OCI-LY1 (cell line): ENCODE measurements around the gene ERCC1.
A peak's percentile ranks its signal among the peaks of the same experiment; 100 is the strongest.

Experiments used
- H2AFZ ChIP-seq: fragments of 200-600 bp; sonication (generic), shearing (Covaris generic); 2 replicates; pipeline ENCODE4 v1.6.0; 2014; ENCODE audit warnings: antibody characterized with exemption, mild to moderate bottlenecking, low read length
- H3F3A ChIP-seq: fragments of 200-600 bp; sonication (generic), shearing (Covaris generic); 2 replicates; pipeline ENCODE4 v1.6.0; 2014; ENCODE audit warnings: mild to moderate bottlenecking, antibody characterized with exemption, low read length, moderate library complexity; ENCODE audit not compliant: insufficient read depth
- H3K27ac ChIP-seq: fragments of 200-600 bp; sonication (generic); 2 replicates; pipeline ENCODE4 v1.5.1; 2014; ENCODE audit warnings: low read length, mixed run types, mild to moderate bottlenecking, low read depth; ENCODE audit not compliant: poor library complexity, severe bottlenecking
- H3K27me3 ChIP-seq: fragments of 200-600 bp; sonication (generic); 2 replicates; pipeline ENCODE4 v1.6.0; 2014; ENCODE audit warnings: antibody characterized with exemption, mild to moderate bottlenecking, low read length, moderate library complexity; ENCODE audit not compliant: insufficient read depth
- H3K36me3 ChIP-seq: fragments of 200-600 bp; sonication (generic); 2 replicates; pipeline ENCODE4 v1.6.1; 2014; ENCODE audit warnings: mild to moderate bottlenecking, antibody characterized with exemption, low read length, moderate library complexity, mixed read lengths; ENCODE audit not compliant: insufficient read depth
- H3K4me1 ChIP-seq: fragments of 200-600 bp; sonication (generic); 2 replicates; pipeline ENCODE4 v1.5.1; 2014; ENCODE audit warnings: mild to moderate bottlenecking, low read length, moderate library complexity; ENCODE audit not compliant: insufficient read depth, severe bottlenecking
- H3K4me2 ChIP-seq: fragments of 200-600 bp; sonication (generic), shearing (Covaris generic); 2 replicates; pipeline ENCODE4 v1.6.1; 2014; ENCODE audit warnings: low read length
- H3K4me3 ChIP-seq: fragments of 200-600 bp; sonication (generic); 2 replicates; pipeline ENCODE4 v1.5.1; 2014; ENCODE audit warnings: low read length, low read depth, mild to moderate bottlenecking, mixed read lengths; ENCODE audit not compliant: poor library complexity, severe bottlenecking
- H3K79me2 ChIP-seq: fragments of 200-600 bp; shearing (Covaris generic); 2 replicates; pipeline ENCODE4 v1.6.1; 2016; ENCODE audit warnings: mixed run types, low read length, mixed read lengths; ENCODE audit not compliant: insufficient read depth
- H3K9ac ChIP-seq: fragments of 200-600 bp; sonication (generic), shearing (Covaris generic); 2 replicates; pipeline ENCODE4 v1.6.1; 2014; ENCODE audit warnings: mild to moderate bottlenecking, low read length, mixed read lengths
- H3K9me2 ChIP-seq: fragments of 200-600 bp; sonication (generic), shearing (Covaris generic); 2 replicates; pipeline ENCODE4 v1.6.1; 2014; ENCODE audit warnings: low read depth, mild to moderate bottlenecking, low read length, mixed read lengths
- H3K9me3 ChIP-seq: fragments of 200-600 bp; shearing (Covaris generic); 2 replicates; pipeline ENCODE4 v1.6.1; 2014; ENCODE audit warnings: low read length, mixed read lengths
- H4K20me1 ChIP-seq: fragments of 200-600 bp; sonication (generic), shearing (Covaris generic); 2 replicates; pipeline ENCODE4 v1.6.0; 2016; ENCODE audit warnings: mild to moderate bottlenecking, low read length; ENCODE audit not compliant: insufficient read depth
- CTCF ChIP-seq: fragments of 200-600 bp; sonication (generic), shearing (Covaris generic); IDR thresholded peaks from 2 replicates; pipeline ENCODE4 v1.5.1; 2017; ENCODE audit warnings: mild to moderate bottlenecking, antibody characterized with exemption, low read length, moderate library complexity, mixed read lengths
- EZH2 ChIP-seq: fragments of 200-600 bp; sonication (generic), shearing (Covaris generic); IDR thresholded peaks from 2 replicates; pipeline ENCODE4 v1.8.0; 2017; ENCODE audit warnings: borderline replicate concordance, mixed run types, mild to moderate bottlenecking, antibody characterized with exemption, low read length, moderate library complexity, mixed read lengths

The ERCC1 gene

DNA sequence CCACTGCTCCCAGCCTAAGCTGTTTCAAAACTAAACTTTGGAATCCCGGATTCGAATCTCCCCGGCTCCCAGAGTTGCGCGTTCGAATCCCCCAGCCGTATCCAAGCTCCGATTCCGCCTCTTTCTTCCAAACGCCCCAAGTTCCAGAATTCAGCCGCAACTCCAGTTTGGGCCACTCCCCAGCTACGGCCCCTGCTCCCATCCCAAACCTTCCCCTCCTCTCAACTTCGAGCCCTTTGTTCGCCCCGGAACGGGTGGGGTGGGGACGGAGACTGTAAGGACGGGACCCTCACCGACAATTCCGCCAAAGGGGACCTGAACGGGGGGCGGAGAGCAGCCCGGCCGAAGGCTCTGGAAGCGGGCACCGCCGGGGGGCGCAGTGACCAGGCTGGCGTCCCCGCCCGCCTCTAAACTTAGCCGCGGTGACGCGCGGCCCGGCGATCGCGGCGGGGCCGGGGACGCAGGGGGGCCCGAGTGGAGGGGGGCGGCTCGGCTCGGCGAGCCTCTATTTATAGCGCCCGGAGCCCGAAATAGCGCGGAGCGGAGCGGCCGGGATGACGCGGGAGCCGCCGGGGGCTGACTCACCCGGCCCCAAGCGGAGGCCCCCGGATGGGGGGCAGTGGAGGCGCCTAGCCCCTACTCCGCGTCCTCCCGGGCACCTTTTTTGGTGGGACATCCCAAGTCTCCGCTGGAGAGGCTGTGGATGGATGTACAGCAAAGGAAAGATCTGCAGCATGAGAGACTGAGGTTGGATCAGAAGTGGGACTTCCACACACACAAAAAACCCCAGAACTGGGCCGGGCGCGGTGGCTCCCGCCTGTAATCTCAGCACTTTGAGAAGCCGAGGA is 4.9 kb upstream of the ERCC1 start:
- Histone ChIP-seq H3K9me3 (no peaks in the 10 kb centered on the region), H3F3A (no peaks in the 10 kb centered on the region), H3K4me3 (peak overlapping the region; percentile 46), H3K27ac (no peak overlapping the region), H3K36me3 (no peaks in the 10 kb centered on the region), H4K20me1 (no peaks in the 10 kb centered on the region), H3K4me1 (peaks cover 25% of the 10 kb centered on the region), H3K79me2 (no peaks in the 10 kb centered on the region), H3K9me2 (no peaks in the 10 kb centered on the region), H3K4me2 (peak overlapping the region; percentile 67), H2AFZ (no peak overlapping the region), H3K9ac (no peak overlapping the region), H3K27me3 (0 out of 2 replicates have a peak, but pooled peaks cover 8% of the 10 kb centered on the region)
- TF ChIP-seq EZH2, result no peak
- peak; percentile 50 for TF ChIP-seq CTCF

- H3K4me2 ChIP-seq, result peak overlapping the region; percentile 97
- no peaks in the 10 kb centered on the region for H3K9me2 ChIP-seq
- H3F3A ChIP-seq, result no peaks in the 10 kb centered on the region
- H3K79me2 ChIP-seq, result no peaks in the 10 kb centered on the region
- peak overlapping the region; percentile 26 for H3K27ac ChIP-seq
- peak overlapping the region; percentile 87 for H3K9ac ChIP-seq
- peaks cover 6% of the 10 kb centered on the region; the same call in 1 of the 2 replicates for H3K36me3 ChIP-seq
- no peaks in the 10 kb centered on the region for H4K20me1 ChIP-seq
- TF ChIP-seq CTCF (no peak), EZH2 (no peak)
- no peak overlapping the region for H2AFZ ChIP-seq
- H3K27me3 ChIP-seq, result 0 out of 2 replicates have a peak, but pooled peaks cover 8% of the 10 kb centered on the region
- peaks cover 50% of the 10 kb centered on the region for H3K4me1 ChIP-seq
- no peaks in the 10 kb centered on the region for H3K9me3 ChIP-seq
- H3K4me3 ChIP-seq, result peak overlapping the region; percentile 84
These were observed 708 bp upstream of the ERCC1 start for GRCh38 chr19:45424191-45425058.

GRCh38 chr19:45423033-45423588 is 606 bp downstream of the ERCC1 start:
- TF ChIP-seq EZH2, result no peak
- TF ChIP-seq CTCF, result no peak
- Histone ChIP-seq H3K4me2 (peak overlapping the region; percentile 97), H3K4me1 (peaks cover 50% of the 10 kb centered on the region), H3K4me3 (peak overlapping the region; percentile 84), H3K79me2 (no peaks in the 10 kb centered on the region), H3K9me3 (no peaks in the 10 kb centered on the region), H4K20me1 (no peaks in the 10 kb centered on the region), H3K36me3 (peaks cover 6% of the 10 kb centered on the region; the same call in 1 of the 2 replicates), H3K9me2 (no peaks in the 10 kb centered on the region), H2AFZ (no peak overlapping the region), H3K9ac (peak overlapping the region; percentile 87), H3F3A (no peaks in the 10 kb centered on the region), H3K27me3 (no peaks in the 10 kb centered on the region), H3K27ac (peak overlapping the region; percentile 26)
